ENCODE measurements around the gene PTPRN2.
"Not testable (repeated sequence)": the region's sequence is repeated elsewhere in the genome, so short reads cannot be mapped to it uniquely, and the experiment has no call there.

Gene PTPRN2

DNA sequence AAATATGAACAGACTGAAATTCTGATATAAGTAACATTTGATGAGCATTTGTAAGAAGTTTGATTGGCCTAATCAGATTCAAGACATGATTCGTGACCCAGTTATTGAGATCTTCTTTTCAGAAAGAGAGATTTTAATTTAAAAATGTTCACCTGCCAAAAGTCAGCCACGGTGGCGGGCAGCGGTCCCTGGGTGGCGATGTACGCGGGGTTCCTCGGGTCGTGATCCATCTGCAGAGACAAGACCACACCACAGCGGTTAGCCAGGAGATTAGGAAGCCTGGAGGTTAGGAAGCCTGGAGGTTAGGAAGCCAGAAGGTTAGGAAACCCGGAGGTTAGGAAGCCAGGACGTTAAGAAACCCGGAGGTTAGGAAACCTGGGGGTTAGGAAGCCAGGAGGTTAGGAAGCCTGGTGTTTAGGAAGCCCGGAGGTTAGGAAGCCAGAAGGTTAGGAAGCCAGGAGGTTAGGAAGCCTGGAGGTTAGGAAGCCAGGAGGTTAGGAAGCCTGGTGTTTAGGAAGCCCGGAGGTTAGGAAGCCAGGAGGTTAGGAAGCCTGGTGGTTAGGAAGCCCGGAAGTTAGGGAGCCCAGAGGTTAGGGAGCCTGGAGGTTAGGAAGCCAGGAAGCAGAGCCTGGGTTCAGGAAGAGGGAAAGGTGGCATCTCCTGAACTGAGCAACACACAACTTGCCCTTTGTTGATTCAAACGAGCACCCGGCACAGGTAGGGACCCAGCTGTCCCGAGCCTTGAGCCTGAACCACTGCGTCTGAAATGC lies 992.4 kb downstream of the PTPRN2 start:
- TF ChIP-seq, protein P1, sequence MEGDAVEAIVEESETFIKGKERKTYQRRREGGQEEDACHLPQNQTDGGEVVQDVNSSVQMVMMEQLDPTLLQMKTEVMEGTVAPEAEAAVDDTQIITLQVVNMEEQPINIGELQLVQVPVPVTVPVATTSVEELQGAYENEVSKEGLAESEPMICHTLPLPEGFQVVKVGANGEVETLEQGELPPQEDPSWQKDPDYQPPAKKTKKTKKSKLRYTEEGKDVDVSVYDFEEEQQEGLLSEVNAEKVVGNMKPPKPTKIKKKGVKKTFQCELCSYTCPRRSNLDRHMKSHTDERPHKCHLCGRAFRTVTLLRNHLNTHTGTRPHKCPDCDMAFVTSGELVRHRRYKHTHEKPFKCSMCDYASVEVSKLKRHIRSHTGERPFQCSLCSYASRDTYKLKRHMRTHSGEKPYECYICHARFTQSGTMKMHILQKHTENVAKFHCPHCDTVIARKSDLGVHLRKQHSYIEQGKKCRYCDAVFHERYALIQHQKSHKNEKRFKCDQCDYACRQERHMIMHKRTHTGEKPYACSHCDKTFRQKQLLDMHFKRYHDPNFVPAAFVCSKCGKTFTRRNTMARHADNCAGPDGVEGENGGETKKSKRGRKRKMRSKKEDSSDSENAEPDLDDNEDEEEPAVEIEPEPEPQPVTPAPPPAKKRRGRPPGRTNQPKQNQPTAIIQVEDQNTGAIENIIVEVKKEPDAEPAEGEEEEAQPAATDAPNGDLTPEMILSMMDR (IDR thresholded peaks at IDR 0.05; ENCODE audit: borderline replicate concordance, insufficient read depth, low read depth, low read length) = no peak

DNA sequence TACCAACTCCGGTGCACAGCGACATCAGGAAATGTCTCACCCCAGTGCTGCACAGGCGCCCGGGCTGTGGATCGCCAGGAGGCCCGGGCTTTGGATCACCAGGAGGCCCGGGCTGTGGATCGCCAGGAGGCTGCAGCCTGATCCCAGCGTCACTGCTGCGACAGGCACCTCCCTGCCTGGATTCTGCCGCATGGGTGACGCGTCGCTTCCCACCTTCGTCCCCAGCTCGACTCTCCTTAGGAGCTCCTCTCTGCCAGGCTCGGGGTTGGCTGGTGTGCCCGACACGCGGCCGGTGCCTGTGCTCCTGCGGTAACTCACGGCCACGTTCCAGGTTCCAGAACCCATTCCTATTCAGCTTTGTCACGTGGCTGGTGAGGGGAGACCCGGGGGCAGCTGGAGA lies 993.3 kb downstream of the PTPRN2 start:
- no peak overlapping the region for H3K4me3 ChIP-seq (ENCODE audit: low read depth, low read length)
- TF ChIP-seq, protein P1 (IDR thresholded peaks at IDR 0.05; ENCODE audit: borderline replicate concordance, insufficient read depth, low read depth, low read length) = no peak

More for the DNA sequence above, 992.4 kb downstream of the PTPRN2 start:
- no peak overlapping the region for H3K4me3 ChIP-seq (ENCODE audit: low read depth, low read length)

DNA sequence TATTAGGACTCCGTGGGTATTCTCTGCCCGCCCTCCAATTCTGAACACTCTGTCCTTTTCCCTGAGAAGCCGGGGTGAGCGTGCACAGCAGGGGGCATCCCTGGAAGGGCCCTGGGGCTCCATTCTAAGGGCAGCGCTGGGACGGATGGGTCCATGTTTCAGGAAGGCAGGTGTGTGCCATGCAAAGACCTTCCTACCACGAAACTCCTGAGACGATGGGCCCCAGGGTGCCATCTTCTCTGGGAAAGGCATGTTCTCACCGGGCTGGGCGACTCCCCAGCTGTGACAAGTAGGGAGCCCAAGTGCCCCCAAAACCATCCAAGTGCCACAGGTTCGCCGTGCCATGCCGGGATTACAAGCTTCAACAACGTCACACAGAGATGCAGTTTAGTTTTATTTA lies 994.1 kb downstream of the PTPRN2 start:
- no peak overlapping the region for H3K4me3 ChIP-seq (ENCODE audit: low read depth, low read length)
- TF ChIP-seq, protein P1 (IDR thresholded peaks at IDR 0.05; ENCODE audit: borderline replicate concordance, insufficient read depth, low read depth, low read length) = no peak

DNA sequence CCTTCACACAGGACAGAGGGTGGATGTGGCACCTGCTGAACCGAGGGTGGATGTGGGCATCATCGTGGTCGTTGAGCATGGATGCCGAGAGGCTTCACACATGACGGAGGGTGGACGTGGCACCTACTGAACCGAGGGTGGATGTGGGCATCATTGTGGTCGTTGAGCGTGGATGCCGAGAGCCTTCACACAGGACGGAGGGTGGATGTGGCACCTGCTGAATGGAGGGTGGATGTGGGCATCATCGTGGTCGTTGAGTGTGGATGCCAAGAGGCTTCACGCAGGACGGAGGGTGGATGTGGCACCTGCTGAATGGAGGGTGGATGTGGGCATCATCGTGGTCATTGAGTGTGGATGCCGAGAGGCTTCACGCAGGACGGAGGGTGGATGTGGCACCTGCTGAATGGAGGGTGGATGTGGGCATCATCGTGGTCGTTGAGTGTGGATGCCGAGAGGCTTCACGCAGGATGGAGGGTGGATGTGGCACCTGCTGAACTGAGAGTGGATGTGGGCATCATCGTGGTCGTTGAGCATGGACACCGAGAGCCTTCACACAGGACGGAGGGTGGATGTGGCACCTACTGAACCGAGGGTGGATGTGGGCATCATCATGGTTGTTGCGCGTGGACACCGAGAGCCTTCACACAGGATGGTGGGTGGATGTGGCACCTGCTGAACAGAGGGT lies 994.8 kb downstream of the PTPRN2 start:
- not testable (repeated sequence) for H3K4me3 ChIP-seq (ENCODE audit: low read depth, low read length)

DNA sequence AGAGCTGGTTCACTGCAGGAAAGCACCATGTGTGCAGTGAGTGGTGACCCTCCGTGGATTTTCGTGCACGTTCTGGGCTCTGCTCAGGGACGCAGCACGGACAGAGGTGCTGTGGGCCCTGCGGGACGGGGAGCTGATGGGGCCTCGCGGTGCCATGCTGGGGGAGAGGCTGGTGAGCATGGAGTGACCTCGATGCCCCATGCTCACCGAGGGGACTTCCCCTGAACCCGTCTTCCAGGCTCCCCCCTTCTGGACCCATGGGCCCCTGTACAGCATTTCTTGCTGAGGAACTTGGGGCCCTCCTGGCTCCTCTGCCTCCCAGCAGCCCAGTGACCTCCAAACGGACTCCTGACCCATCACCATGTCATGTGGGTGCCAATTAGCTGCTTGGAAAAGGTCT lies 997.1 kb downstream of the PTPRN2 start:
- no peak overlapping the region for H3K4me3 ChIP-seq (ENCODE audit: low read depth, low read length)
- TF ChIP-seq, protein P1 (IDR thresholded peaks at IDR 0.05; ENCODE audit: borderline replicate concordance, insufficient read depth, low read depth, low read length) = no peak

DNA sequence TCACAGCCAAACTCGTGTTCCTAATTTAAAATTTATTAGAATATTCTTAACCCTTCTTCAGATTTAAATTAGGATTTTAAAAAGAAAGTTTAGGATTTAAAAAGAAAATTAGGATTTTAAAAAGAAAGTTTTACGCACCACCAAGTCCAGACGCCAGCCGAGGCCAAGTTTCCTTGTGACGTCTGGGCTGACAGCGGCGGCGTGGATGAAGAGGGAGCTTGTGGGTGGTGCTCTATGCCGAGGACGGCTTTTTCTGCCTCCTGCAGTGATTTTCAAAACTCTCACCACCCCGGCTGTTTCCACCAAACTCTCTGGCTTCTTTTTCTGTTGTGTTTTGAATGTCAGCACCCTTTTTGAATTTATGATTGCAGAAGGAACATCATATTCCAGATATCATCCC lies 997.9 kb downstream of the PTPRN2 start:
- H3K4me3 ChIP-seq (ENCODE audit: low read depth, low read length) = no peak overlapping the region
- TF ChIP-seq, protein P1 (IDR thresholded peaks at IDR 0.05; ENCODE audit: borderline replicate concordance, insufficient read depth, low read depth, low read length) = no peak

DNA sequence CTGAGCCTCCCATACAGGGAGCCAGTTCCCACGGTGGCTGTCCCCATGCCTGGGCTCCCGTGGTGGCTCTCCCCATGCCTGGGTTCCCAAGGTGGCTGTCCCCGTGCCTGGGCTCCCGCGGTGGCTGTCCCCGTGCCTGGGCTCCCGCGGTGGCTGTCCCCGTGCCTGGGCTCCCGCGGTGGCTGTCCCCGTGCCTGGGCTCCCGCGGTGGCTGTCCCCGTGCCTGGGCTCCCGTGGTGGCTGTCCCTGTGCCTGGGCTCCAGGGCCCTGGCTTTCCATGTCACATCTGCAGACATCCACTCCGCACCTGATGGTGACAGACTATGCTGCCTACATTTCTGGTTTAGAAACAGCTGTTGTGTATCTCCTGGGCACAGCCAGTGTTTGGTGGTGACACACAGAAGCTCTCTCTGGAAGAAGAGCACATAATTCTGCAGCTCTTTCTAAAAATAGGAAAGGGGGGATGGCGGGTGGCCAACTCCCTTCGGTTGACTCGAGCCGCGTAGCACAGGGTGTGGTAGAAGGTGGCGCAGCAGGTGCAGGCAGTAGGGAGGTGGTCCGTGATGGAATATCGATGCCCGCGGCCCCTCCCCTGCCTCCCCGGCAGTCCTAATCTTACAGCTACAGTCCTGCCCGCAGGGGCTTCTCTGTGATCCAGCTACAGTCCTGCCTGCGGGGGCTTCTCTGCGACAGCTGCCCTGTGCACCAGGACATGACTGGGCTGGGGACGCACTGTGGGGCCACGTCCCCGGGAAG lies 999.6 kb downstream of the PTPRN2 start:
- TF ChIP-seq, protein P1 (IDR thresholded peaks at IDR 0.05; ENCODE audit: borderline replicate concordance, insufficient read depth, low read depth, low read length) = no peak
- H3K4me3 ChIP-seq (ENCODE audit: low read depth, low read length) = no peak overlapping the region
